Astrocyte of the spinal cord (primary cell): ENCODE data around the gene ESRRG.
A peak's percentile ranks its signal among the peaks of the same experiment; 100 is the strongest.

ENCODE experiments used
- DNase-seq: peaks from one replicate; pipeline ENCODE4 v3.0.0; 2011; ENCODE audit warnings: low read depth, low spot score
- H3K4me3 ChIP-seq: 2 replicates; pipeline ENCODE4 v1.5.1; 2011; ENCODE audit warnings: low read depth, mild to moderate bottlenecking, low read length, moderate library complexity
- CTCF ChIP-seq: IDR thresholded peaks from 2 replicates; pipeline ENCODE4 v1.5.1; 2012; ENCODE audit warnings: low read depth, mild to moderate bottlenecking, low read length, inconsistent platforms
- in situ Hi-C: cut with HindIII; loops from 2 replicates; pipeline ENCODE4 v1.10.0; 2017; ENCODE audit warnings: low sequenced_read_pairs

ESRRG gene

GRCh38 chr1:216523449-216524190, 199.6 kb downstream of the ESRRG start:
- in situ Hi-C loops = no loop called here
- peak; percentile 48 for DNase-seq
- TF ChIP-seq CTCF = no peak
- no peak overlapping the region for H3K4me3 ChIP-seq

- TF ChIP-seq CTCF = no peak
- no peak for DNase-seq
- H3K4me3 ChIP-seq = no peak overlapping the region
- in situ Hi-C loops = no loop called here
These were observed 200.2 kb downstream of the ESRRG start for GRCh38 chr1:216523043-216523442.

GRCh38 chr1:216521477-216521876, 201.8 kb downstream of the ESRRG start:
- no peak for DNase-seq
- TF ChIP-seq CTCF = no peak
- no peak overlapping the region for H3K4me3 ChIP-seq
- in situ Hi-C loops = no loop called here

- DNase-seq = no peak
- no peak for TF ChIP-seq CTCF
- no peak overlapping the region for H3K4me3 ChIP-seq
- in situ Hi-C loops = no loop called here
These were observed 204.2 kb downstream of the ESRRG start for GRCh38 chr1:216518844-216519627.

- no peak for TF ChIP-seq CTCF
- no peak overlapping the region for H3K4me3 ChIP-seq
- in situ Hi-C loops = no loop called here
- DNase-seq = no peak
These were observed 220.6 kb downstream of the ESRRG start for GRCh38 chr1:216502528-216503162.

GRCh38 chr1:216500273-216500967, 222.8 kb downstream of the ESRRG start:
- H3K4me3 ChIP-seq = no peak overlapping the region
- no peak for DNase-seq
- no peak for TF ChIP-seq CTCF
- in situ Hi-C loops = no loop called here
